Type B pancreatic cell (in vitro differentiated cells): ENCODE measurements around the gene MLH3. TPM values are rescaled to one million over a fixed set of nuclear protein-coding genes. Genes with fewer than 3 reads are reported as not detected.

Source experiments
- DNase-seq: peaks from one replicate; pipeline ENCODE4 v3.0.0; 2021; ENCODE audit warnings: mixed read lengths; ENCODE audit not compliant: unreplicated experiment; ENCODE audit errors: extremely low spot score
- H3K27ac Mint-ChIP-seq: 2 replicates; pipeline ENCODE4 v1.8.0; 2021; ENCODE audit warnings: mild to moderate bottlenecking, mixed read lengths
- H3K27me3 Mint-ChIP-seq: 2 replicates; pipeline ENCODE4 v1.8.0; 2021; ENCODE audit warnings: mixed read lengths
- H3K36me3 Mint-ChIP-seq: 2 replicates; pipeline ENCODE4 v1.8.0; 2021; ENCODE audit warnings: mixed read lengths
- H3K4me1 Mint-ChIP-seq: one replicate; pipeline ENCODE4 v1.8.0; 2021; ENCODE audit warnings: mixed read lengths; ENCODE audit not compliant: unreplicated experiment
- H3K4me3 Mint-ChIP-seq: 2 replicates; pipeline ENCODE4 v1.8.0; 2021; ENCODE audit warnings: mild to moderate bottlenecking, mixed read lengths
- H3K9me3 Mint-ChIP-seq: 2 replicates; pipeline ENCODE4 v1.8.0; 2021; ENCODE audit warnings: mixed read lengths
- CTCF ChIP-seq: fragments of 200-600 bp; sonication (generic); conservative IDR thresholded peaks from 2 replicates; pipeline ENCODE4 v1.5.0; 2021; ENCODE audit warnings: antibody characterized with exemption, mild to moderate bottlenecking
- total RNA-seq: library from RNA; stranded (reverse); gene quantifications from 2 replicates; pipeline ENCODE4 v1.2.1, GENCODE V29; 2021; ENCODE audit warnings: low replicate concordance

Gene MLH3
- total RNA-seq, 1 donor from 2014 or later = 28.5 TPM

GRCh38 chr14:75016815-75017214 is 34.5 kb downstream of the MLH3 start:
- TF ChIP-seq CTCF = no peak
- Mint-ChIP-seq H3K36me3 (peaks cover 28% of the 10 kb centered on the region), H3K9me3 (no peaks in the 10 kb centered on the region), H3K27ac (peak overlapping the region; percentile 69), H3K27me3 (no peaks in the 10 kb centered on the region), H3K4me1 (peaks cover 7% of the 10 kb centered on the region), H3K4me3 (no peak overlapping the region)
- DNase-seq = no peak

GRCh38 chr14:75015496-75015895 is 35.8 kb downstream of the MLH3 start:
- H3K27me3 Mint-ChIP-seq = no peaks in the 10 kb centered on the region

GRCh38 chr14:75013290-75013689 is 38.0 kb downstream of the MLH3 start:
- peaks cover 1% of the 10 kb centered on the region for H3K4me1 Mint-ChIP-seq
- peaks cover 16% of the 10 kb centered on the region for H3K36me3 Mint-ChIP-seq
- H3K27ac Mint-ChIP-seq = no peak overlapping the region
- no peak overlapping the region for H3K4me3 Mint-ChIP-seq
- no peaks in the 10 kb centered on the region for H3K27me3 Mint-ChIP-seq
- no peak for TF ChIP-seq CTCF
- H3K9me3 Mint-ChIP-seq = no peaks in the 10 kb centered on the region
- DNase-seq = no peak

More at GRCh38 chr14:75015496-75015895, 35.8 kb downstream of the MLH3 start:
- Mint-ChIP-seq H3K4me1 (peaks cover 7% of the 10 kb centered on the region), H3K36me3 (peaks cover 25% of the 10 kb centered on the region), H3K4me3 (no peak overlapping the region), H3K27ac (no peak overlapping the region), H3K9me3 (no peaks in the 10 kb centered on the region)
- no peak for TF ChIP-seq CTCF
- no peak for DNase-seq

DNA sequence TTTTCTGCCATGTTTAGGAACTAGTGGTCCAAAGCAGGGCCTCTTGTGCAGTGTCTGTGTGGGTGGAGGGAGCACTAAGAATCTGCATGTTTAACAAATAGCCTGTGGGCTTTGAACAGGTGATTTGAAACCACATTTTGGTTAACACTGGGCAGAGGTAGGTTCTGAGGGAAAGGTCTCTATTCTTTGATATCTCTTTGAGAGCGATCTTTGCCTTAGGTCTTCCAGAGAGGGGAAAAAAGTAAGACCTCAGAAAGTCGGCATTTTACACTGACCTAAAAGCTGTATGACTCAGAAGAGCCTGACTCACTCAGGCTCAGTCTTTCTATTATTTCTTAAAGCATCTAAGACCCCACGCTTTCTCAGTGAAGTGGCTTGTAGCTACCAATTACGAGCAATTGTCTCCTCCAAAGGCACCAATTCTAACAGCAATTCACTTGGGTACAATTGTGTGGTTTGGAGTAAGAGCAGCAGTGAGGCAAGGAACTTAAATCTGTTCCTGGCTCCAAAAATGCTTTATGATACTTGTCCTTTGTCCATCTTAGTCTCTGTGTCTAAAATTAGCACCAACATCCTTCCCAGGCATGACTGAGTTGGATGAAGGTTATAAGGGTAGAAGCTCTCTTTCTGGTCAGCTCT is 39.8 kb downstream of the MLH3 start:
- Mint-ChIP-seq H3K9me3 (no peaks in the 10 kb centered on the region), H3K4me1 (no peaks in the 10 kb centered on the region), H3K4me3 (no peak overlapping the region), H3K36me3 (peaks cover 30% of the 10 kb centered on the region), H3K27ac (no peak overlapping the region), H3K27me3 (no peaks in the 10 kb centered on the region)
- no peak for DNase-seq
- TF ChIP-seq CTCF = no peak

DNA sequence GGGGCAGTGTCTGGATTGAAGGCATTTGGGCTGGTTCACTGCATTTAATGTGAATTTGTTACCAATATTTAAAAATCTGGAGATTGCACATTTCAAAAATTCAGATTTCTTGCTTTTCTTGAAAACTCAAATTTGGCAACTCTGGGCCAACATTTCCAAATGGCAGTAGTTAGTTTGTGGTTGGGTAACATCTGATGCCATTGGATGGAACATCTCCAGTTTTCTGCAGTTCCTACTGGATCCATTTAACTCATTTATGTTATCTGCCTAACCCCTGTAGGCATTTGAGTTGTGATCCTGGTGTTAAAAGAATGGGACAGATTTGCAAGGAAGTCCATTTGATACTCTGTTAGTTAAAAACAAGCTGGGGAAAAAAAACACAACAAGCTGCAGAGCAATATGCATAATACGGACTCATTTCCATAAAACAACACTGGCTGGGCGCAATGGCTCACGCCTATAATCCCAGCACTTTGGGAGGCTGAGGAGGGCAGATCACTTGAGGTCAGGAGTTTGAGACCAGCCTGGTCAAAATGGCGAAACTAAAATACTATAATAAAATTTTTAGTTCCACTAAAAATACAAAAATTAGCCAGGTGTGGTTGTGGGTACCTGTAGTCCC is 40.7 kb downstream of the MLH3 start:
- DNase-seq = no peak
- peaks cover 31% of the 10 kb centered on the region for H3K36me3 Mint-ChIP-seq

More for the DNA sequence above, 40.7 kb downstream of the MLH3 start:
- H3K4me1 Mint-ChIP-seq = peaks cover under 1% of the 10 kb centered on the region
- no peaks in the 10 kb centered on the region for H3K27me3 Mint-ChIP-seq
- no peaks in the 10 kb centered on the region for H3K9me3 Mint-ChIP-seq
- H3K4me3 Mint-ChIP-seq = no peak overlapping the region
- TF ChIP-seq CTCF = no peak
- no peak overlapping the region for H3K27ac Mint-ChIP-seq
